ENCODE data around the gene ACP2.

Gene ACP2

DNA sequence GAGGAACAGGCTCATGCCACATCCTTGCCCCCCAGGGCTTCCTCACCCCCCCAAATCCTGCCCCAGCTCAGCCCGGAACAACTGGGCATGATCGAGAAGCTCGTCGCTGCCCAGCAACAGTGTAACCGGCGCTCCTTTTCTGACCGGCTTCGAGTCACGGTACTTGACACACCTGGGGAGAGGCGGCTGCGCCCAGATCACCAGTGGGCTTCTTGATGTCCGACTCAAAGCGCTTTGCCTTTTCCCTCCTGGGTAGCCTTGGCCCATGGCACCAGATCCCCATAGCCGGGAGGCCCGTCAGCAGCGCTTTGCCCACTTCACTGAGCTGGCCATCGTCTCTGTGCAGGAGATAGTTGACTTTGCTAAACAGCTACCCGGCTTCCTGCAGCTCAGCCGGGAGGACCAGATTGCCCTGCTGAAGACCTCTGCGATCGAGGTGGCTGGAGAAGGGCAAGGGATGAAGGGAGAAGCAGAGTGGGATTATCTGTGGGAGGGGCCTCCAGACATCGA, 12.7 kb upstream of the ACP2 start:
- TF ChIP-seq RAD21 (IDR thresholded peaks at IDR 0.05; ENCODE audit: low read depth) (no peak), YY1 (IDR thresholded peaks at IDR 0.05; ENCODE audit: low read depth) (no peak), CEBPB (IDR thresholded peaks at IDR 0.05) (no peak), ZBTB7A (IDR thresholded peaks at IDR 0.05; ENCODE audit: low read depth) (no peak), NFIC (IDR thresholded peaks at IDR 0.05) (no peak), CREB1 (IDR thresholded peaks at IDR 0.05; ENCODE audit: low read depth) (no peak), EGR1 (IDR thresholded peaks at IDR 0.05) (no peak), TCF12 (IDR thresholded peaks at IDR 0.05; ENCODE audit: low read depth) (no peak), FOXM1 (IDR thresholded peaks at IDR 0.05; ENCODE audit: borderline replicate concordance, low read depth) (no peak), EP300 (IDR thresholded peaks at IDR 0.05; ENCODE audit: borderline replicate concordance) (no peak)
- TF ChIP-seq, protein P1, sequence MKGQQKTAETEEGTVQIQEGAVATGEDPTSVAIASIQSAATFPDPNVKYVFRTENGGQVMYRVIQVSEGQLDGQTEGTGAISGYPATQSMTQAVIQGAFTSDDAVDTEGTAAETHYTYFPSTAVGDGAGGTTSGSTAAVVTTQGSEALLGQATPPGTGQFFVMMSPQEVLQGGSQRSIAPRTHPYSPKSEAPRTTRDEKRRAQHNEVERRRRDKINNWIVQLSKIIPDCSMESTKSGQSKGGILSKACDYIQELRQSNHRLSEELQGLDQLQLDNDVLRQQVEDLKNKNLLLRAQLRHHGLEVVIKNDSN (IDR thresholded peaks at IDR 0.05) = no peak
- TF ChIP-seq, protein P2, sequence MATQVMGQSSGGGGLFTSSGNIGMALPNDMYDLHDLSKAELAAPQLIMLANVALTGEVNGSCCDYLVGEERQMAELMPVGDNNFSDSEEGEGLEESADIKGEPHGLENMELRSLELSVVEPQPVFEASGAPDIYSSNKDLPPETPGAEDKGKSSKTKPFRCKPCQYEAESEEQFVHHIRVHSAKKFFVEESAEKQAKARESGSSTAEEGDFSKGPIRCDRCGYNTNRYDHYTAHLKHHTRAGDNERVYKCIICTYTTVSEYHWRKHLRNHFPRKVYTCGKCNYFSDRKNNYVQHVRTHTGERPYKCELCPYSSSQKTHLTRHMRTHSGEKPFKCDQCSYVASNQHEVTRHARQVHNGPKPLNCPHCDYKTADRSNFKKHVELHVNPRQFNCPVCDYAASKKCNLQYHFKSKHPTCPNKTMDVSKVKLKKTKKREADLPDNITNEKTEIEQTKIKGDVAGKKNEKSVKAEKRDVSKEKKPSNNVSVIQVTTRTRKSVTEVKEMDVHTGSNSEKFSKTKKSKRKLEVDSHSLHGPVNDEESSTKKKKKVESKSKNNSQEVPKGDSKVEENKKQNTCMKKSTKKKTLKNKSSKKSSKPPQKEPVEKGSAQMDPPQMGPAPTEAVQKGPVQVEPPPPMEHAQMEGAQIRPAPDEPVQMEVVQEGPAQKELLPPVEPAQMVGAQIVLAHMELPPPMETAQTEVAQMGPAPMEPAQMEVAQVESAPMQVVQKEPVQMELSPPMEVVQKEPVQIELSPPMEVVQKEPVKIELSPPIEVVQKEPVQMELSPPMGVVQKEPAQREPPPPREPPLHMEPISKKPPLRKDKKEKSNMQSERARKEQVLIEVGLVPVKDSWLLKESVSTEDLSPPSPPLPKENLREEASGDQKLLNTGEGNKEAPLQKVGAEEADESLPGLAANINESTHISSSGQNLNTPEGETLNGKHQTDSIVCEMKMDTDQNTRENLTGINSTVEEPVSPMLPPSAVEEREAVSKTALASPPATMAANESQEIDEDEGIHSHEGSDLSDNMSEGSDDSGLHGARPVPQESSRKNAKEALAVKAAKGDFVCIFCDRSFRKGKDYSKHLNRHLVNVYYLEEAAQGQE (IDR thresholded peaks at IDR 0.05; ENCODE audit: low read depth) = no peak

DNA sequence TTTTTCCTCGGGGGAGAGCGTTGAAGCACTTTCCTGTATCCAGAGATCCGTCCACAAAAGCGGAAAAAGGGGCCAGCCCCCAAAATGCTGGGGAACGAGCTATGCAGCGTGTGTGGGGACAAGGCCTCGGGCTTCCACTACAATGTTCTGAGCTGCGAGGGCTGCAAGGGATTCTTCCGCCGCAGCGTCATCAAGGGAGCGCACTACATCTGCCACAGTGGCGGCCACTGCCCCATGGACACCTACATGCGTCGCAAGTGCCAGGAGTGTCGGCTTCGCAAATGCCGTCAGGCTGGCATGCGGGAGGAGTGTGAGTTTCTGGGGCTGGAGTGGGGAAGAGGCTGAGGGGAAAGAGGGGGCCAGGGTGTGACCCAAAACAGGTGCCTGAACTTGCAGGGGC, 11.8 kb upstream of the ACP2 start:
- TF ChIP-seq YY1 (IDR thresholded peaks at IDR 0.05; ENCODE audit: low read depth) = no peak
- TF ChIP-seq ZBTB7A (IDR thresholded peaks at IDR 0.05; ENCODE audit: low read depth) = no peak
- no peak for TF ChIP-seq EGR1 (IDR thresholded peaks at IDR 0.05)
- TF ChIP-seq CREB1 (IDR thresholded peaks at IDR 0.05; ENCODE audit: low read depth) = no peak
- no peak for TF ChIP-seq CEBPB (IDR thresholded peaks at IDR 0.05)

DNA sequence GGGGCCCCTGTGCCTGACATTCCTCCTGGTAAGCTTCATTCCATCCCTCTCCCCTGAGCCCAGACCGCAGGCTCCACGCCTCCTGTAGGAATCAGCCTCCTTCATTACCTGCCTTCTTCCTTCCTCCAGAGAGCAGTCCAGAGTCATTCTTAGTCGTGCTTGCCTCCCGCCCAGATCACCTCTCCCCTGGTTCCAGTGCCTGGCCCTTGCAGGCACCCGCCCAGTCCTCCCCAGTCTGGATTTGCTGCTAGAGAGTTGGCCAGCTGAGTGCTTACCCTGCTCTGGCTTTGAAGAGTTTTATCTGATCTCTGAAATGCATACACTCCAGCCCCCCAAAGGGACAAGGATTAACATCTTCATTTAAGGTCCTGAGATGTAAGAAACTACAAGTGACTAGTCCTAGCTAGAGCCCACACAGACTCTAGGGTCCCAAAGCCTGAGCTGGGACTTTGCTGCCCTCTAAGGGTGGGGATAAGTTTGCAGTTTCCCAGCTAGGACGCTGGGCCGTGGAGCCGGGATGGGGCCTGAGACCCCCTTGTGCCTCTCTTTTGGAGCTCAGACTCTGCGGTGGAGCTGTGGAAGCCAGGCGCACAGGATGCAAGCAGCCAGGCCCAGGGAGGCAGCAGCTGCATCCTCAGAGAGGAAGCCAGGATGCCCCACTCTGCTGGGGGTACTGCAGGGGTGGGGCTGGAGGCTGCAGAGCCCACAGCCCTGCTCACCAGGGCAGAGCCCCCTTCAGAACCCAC, 10.8 kb upstream of the ACP2 start:
- TF ChIP-seq TCF12 (IDR thresholded peaks at IDR 0.05; ENCODE audit: low read depth) = no peak
- no peak for TF ChIP-seq FOXM1 (IDR thresholded peaks at IDR 0.05; ENCODE audit: borderline replicate concordance, low read depth)
- TF ChIP-seq RAD21 (IDR thresholded peaks at IDR 0.05; ENCODE audit: low read depth) = peak; percentile 75
- TF ChIP-seq, protein P2 (IDR thresholded peaks at IDR 0.05; ENCODE audit: low read depth) = no peak
- no peak for TF ChIP-seq TEAD4 (IDR thresholded peaks at IDR 0.05)
- no peak for TF ChIP-seq EGR1 (IDR thresholded peaks at IDR 0.05)
- TF ChIP-seq, protein P3, sequence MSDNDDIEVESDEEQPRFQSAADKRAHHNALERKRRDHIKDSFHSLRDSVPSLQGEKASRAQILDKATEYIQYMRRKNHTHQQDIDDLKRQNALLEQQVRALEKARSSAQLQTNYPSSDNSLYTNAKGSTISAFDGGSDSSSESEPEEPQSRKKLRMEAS (IDR thresholded peaks at IDR 0.05) = no peak

DNA sequence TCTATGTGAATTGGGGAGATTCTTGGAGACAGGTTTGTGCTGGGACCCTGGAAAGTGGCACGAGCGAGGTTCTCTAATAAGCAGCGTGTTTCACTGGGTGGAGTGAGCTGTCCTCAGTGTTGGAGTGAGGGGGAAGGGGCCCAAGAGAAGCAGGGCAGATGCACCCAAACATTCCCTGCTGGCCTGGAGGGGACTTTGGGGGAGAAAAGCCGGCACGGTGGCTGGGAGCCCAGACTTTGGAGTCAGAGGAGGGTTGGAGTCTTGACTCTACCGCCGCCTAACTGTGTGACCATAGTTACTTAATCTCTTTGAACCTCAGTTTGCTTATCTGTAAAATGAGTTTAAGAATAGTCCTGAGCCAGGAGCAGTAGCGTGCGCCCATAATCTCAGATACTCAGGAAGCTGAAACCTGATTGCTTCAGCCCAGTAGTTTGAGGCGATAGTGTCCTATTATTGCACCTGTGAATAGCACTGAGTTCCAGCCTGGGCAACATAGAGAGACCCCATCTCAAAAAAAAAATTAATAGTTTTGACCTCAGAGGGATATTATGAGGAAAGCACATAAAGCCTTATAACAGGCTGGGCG, 9.8 kb upstream of the ACP2 start:
- TF ChIP-seq CREB1 (IDR thresholded peaks at IDR 0.05; ENCODE audit: low read depth) = no peak
- TF ChIP-seq, protein P2 (IDR thresholded peaks at IDR 0.05; ENCODE audit: low read depth) = no peak
- TF ChIP-seq EP300 (IDR thresholded peaks at IDR 0.05; ENCODE audit: borderline replicate concordance) = no peak
- TF ChIP-seq TCF12 (IDR thresholded peaks at IDR 0.05; ENCODE audit: low read depth) = no peak
- no peak for TF ChIP-seq RAD21 (IDR thresholded peaks at IDR 0.05; ENCODE audit: low read depth)
- TF ChIP-seq, protein P3 (IDR thresholded peaks at IDR 0.05) = no peak
- TF ChIP-seq CEBPB (IDR thresholded peaks at IDR 0.05) = no peak
- TF ChIP-seq, protein P1 (IDR thresholded peaks at IDR 0.05) = no peak
- TF ChIP-seq YY1 (IDR thresholded peaks at IDR 0.05; ENCODE audit: low read depth) = no peak
- no peak for TF ChIP-seq ZBTB7A (IDR thresholded peaks at IDR 0.05; ENCODE audit: low read depth)
- no peak for TF ChIP-seq TAF1 (IDR thresholded peaks at IDR 0.05; ENCODE audit: low read depth)
